Gastroesophageal sphincter (tissue), 3 donors: Measurements from ENCODE around the gene RNF215.

Source experiments
- CTCF ChIP-seq, 4 experiments: fragments of 200-600 bp in 2 of 4; fragments of 450-650 bp in 2 of 4; sonication (generic) in 1 of 4; IDR thresholded peaks; one replicate each; pipeline ENCODE4 v1.5.1; 2017 to 2019; ENCODE audit warnings: antibody characterized with exemption in 4 of 4, mild to moderate bottlenecking in 2 of 4, moderate library complexity in 2 of 4
- EP300 ChIP-seq: sonication (generic); formaldehyde crosslinking; IDR thresholded peaks from one replicate; pipeline ENCODE4 v1.6.1; 2017; ENCODE audit warnings: antibody characterized with exemption, mild to moderate bottlenecking
- POLR2A ChIP-seq, 2 donors: fragments of 450-650 bp; IDR thresholded peaks; one replicate each; pipeline ENCODE4 v1.6.1; 2017; ENCODE audit warnings: antibody characterized with exemption in 2 of 2, mild to moderate bottlenecking in 2 of 2, moderate library complexity in 1 of 2
- POLR2AphosphoS5 ChIP-seq: sonication (generic); formaldehyde crosslinking; IDR thresholded peaks from one replicate; pipeline ENCODE4 v1.6.1; 2017; ENCODE audit warnings: antibody characterized with exemption

GRCh38 chr22:30413001-30413400 is 25.8 kb upstream of the RNF215 start:
- no peak for TF ChIP-seq CTCF (IDR thresholded peaks at IDR 0.05)
- no peak for TF ChIP-seq POLR2AphosphoS5
- no peak for TF ChIP-seq EP300
- TF ChIP-seq POLR2A (IDR thresholded peaks at IDR 0.05), result no peak
